ENCODE data around the gene HBZ.

DNA sequence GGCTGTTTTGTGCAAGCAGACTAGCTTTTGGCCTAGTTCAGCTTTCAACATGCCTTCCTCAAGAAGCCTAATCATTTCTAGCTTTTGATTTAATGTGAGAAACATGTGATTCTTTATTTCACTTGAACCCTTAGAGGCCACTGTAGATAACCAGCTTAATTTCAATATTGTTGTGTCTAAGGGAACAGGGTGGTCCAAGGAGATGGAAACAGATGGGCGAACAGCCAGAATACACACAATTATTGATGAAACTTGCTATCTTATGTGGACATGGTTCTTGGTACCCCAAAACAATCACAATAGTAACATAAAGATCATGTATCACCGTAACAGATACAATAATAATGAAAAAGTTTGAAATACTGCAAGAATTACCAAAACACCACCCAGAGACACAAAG is 18.7 kb upstream of the HBZ start:
- TF ChIP-seq, protein P1, sequence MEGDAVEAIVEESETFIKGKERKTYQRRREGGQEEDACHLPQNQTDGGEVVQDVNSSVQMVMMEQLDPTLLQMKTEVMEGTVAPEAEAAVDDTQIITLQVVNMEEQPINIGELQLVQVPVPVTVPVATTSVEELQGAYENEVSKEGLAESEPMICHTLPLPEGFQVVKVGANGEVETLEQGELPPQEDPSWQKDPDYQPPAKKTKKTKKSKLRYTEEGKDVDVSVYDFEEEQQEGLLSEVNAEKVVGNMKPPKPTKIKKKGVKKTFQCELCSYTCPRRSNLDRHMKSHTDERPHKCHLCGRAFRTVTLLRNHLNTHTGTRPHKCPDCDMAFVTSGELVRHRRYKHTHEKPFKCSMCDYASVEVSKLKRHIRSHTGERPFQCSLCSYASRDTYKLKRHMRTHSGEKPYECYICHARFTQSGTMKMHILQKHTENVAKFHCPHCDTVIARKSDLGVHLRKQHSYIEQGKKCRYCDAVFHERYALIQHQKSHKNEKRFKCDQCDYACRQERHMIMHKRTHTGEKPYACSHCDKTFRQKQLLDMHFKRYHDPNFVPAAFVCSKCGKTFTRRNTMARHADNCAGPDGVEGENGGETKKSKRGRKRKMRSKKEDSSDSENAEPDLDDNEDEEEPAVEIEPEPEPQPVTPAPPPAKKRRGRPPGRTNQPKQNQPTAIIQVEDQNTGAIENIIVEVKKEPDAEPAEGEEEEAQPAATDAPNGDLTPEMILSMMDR (IDR thresholded peaks at IDR 0.05) = no peak
- TF ChIP-seq POLR2A (IDR thresholded peaks at IDR 0.05) = no peak
